Vagina (tissue), 2 donors: ENCODE measurements around the gene ZNF664. TPM values are rescaled to one million over a fixed set of nuclear protein-coding genes. Genes with fewer than 3 reads are reported as not detected.

Experiments used
- DNase-seq, 2 donors: peaks; one replicate each; pipeline ENCODE4 v3.0.0-alpha.2; 2017; ENCODE audit errors: extremely low spot score in 2 of 2
- H3K27ac ChIP-seq: fragments of 200-600 bp; sonication (generic); one replicate; pipeline ENCODE4 v1.5.1; 2019
- H3K27me3 ChIP-seq: fragments of 200-600 bp; sonication (generic); one replicate; pipeline ENCODE4 v1.5.1; 2019
- H3K36me3 ChIP-seq, 2 donors: fragments of 200-600 bp; sonication (generic); one replicate each; pipeline ENCODE4 v1.5.1; 2017 to 2019
- H3K4me1 ChIP-seq: fragments of 200-600 bp; sonication (generic); one replicate; pipeline ENCODE4 v1.5.1; 2019
- H3K4me3 ChIP-seq, 2 donors: fragments of 200-600 bp; sonication (generic); 1 replicate in 1 of 2; 2 replicates in 1 of 2; pipeline ENCODE4 v1.5.1; 2016 to 2019
- H3K9me3 ChIP-seq: fragments of 200-600 bp; sonication (generic); one replicate; pipeline ENCODE4 v1.5.1; 2019
- POLR2A ChIP-seq, 2 donors: fragments of 450-650 bp; IDR thresholded peaks; one replicate each; pipeline ENCODE4 v1.6.1; 2017; ENCODE audit warnings: antibody characterized with exemption in 2 of 2, mild to moderate bottlenecking in 2 of 2, moderate library complexity in 2 of 2
- POLR2AphosphoS5 ChIP-seq, 2 donors: sonication (generic); formaldehyde crosslinking; IDR thresholded peaks; one replicate each; pipeline ENCODE4 v1.9.0; 2017; ENCODE audit warnings: antibody characterized with exemption in 2 of 2, mild to moderate bottlenecking in 2 of 2, low read depth in 1 of 2; ENCODE audit not compliant: insufficient read depth in 1 of 2
- intact Hi-C: fragments of 100-400 bp; cut with DNase I; formaldehyde crosslinking; loops from one replicate; pipeline ENCODE4 v1.15.1; 2023
- total RNA-seq: library from RNA; depleted of rRNA; stranded (reverse); fragments of >200 nt; gene quantifications from one replicate; pipeline ENCODE4 v1.2.3, GENCODE V29; 2016
- TF ChIP-seq, protein P1 (sequence below), 3 experiments: fragments of 450-650 bp in 2 of 3; fragments of 200-600 bp in 1 of 3; sonication (generic) in 1 of 3; IDR thresholded peaks; one replicate each; pipeline ENCODE4 v1.5.1; 2017 to 2019; ENCODE audit warnings: antibody characterized with exemption in 3 of 3, mild to moderate bottlenecking in 2 of 3, moderate library complexity in 2 of 3

Gene ZNF664
- total RNA-seq, 1 donor from 2014 or later = 40.5 TPM

DNA sequence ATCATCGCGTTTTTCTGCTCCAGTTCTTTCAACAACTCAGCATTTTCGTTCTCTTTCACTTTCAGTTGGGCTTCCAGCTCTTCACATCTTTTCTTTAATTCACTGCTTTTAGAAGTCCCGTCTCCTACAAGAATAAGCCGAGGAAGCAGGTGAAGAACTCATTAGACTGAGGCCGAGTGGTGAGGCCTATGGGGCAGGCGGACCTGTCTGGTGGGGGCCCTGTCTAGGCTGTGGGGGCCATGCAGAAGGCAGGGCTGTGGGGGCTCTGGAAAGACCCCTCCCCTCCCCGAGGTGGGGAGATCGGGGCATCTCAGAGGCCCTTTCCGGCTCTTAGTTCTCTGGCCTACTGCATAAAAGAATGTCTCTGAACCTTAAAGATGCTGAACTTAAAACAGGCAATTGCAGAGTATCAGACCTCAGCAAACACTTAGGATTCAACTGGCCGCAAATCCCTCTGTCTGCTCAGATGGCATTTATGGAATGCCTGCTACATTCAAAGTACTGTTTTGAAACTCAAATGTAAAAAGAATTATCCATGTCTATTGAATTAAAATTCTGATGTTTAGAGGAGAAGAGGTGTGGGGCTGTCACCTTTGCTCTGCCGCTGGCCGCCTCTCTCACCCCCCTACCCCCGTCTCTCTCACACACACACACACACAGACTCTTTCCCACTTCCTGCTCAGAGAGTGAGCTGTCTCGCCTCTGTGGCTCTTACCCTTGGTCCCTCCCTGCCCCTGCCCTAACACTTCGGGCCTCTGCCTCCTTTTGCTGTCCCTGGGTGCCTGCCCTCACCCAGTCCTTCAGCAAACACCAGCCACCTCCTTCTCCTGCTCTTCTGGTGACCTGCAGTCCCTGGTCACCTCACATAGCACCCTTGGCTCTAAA lies 35.1 kb upstream of the ZNF664 start:
- intact Hi-C loops = no loop called here
- Histone ChIP-seq H3K9me3 (no peaks in the 10 kb centered on the region), H3K27ac (no peak overlapping the region), H3K4me3 (no peak overlapping the region), H3K4me1 (no peaks in the 10 kb centered on the region), H3K27me3 (no peaks in the 10 kb centered on the region), H3K36me3 (peaks cover 0 to 41% of the 10 kb centered on the region in 2 donors)
- no peak for DNase-seq
- TF ChIP-seq POLR2A (IDR thresholded peaks at IDR 0.05) (no peak), POLR2AphosphoS5 (IDR thresholded peaks at IDR 0.05; ENCODE audit: insufficient read depth in 1 of 2, low read depth in 1 of 2) (no peak)
- TF ChIP-seq, protein P1, sequence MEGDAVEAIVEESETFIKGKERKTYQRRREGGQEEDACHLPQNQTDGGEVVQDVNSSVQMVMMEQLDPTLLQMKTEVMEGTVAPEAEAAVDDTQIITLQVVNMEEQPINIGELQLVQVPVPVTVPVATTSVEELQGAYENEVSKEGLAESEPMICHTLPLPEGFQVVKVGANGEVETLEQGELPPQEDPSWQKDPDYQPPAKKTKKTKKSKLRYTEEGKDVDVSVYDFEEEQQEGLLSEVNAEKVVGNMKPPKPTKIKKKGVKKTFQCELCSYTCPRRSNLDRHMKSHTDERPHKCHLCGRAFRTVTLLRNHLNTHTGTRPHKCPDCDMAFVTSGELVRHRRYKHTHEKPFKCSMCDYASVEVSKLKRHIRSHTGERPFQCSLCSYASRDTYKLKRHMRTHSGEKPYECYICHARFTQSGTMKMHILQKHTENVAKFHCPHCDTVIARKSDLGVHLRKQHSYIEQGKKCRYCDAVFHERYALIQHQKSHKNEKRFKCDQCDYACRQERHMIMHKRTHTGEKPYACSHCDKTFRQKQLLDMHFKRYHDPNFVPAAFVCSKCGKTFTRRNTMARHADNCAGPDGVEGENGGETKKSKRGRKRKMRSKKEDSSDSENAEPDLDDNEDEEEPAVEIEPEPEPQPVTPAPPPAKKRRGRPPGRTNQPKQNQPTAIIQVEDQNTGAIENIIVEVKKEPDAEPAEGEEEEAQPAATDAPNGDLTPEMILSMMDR (IDR thresholded peaks at IDR 0.05) = no peak

DNA sequence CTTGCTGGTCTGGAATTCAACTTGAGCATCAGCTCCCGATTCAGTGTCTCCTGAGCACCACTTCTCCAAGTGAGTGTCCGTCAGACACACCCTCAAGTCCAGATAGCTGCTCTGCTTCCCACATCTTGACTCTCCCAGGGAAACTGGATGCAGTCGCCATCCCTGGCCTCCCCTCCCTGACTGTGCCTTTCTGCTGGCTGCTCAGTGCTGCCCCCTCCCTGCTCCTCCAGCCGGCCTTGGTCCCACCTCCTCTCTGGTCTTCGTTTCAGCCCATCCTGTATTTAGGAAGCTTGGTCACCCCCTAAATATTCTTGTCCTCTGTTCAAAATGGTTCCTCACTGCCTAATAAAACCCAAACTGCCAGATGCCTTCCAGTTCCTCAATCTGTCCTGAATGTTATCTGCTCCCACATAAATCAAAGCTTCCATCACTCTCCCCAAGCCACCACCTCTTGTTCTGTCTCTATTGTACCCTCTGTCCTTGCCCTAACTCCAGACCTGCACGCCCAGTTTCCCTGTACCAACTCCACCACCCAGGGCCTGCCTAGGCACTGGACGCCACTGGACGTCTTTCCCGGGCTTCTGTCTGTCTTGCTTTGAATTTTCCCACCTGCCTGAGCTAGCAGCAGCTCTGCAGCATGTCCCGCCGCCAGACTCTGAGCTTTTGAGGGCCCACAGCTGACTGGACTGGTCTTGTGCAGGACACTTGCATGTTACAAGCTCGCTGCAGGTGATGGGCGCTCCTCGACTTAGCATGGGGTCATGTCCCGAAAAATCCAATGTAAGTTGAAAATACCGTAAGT lies 34.1 kb upstream of the ZNF664 start:
- TF ChIP-seq POLR2AphosphoS5 (IDR thresholded peaks at IDR 0.05; ENCODE audit: insufficient read depth in 1 of 2, low read depth in 1 of 2) (no peak), POLR2A (IDR thresholded peaks at IDR 0.05) (no peak)
- TF ChIP-seq, protein P1 (IDR thresholded peaks at IDR 0.05) = no peak
- intact Hi-C loops = no loop called here
- Histone ChIP-seq H3K36me3 (peaks cover 0 to 47% of the 10 kb centered on the region in 2 donors), H3K4me1 (no peaks in the 10 kb centered on the region), H3K4me3 (no peak overlapping the region), H3K27ac (no peak overlapping the region), H3K9me3 (no peaks in the 10 kb centered on the region), H3K27me3 (no peaks in the 10 kb centered on the region)
- DNase-seq = no peak

DNA sequence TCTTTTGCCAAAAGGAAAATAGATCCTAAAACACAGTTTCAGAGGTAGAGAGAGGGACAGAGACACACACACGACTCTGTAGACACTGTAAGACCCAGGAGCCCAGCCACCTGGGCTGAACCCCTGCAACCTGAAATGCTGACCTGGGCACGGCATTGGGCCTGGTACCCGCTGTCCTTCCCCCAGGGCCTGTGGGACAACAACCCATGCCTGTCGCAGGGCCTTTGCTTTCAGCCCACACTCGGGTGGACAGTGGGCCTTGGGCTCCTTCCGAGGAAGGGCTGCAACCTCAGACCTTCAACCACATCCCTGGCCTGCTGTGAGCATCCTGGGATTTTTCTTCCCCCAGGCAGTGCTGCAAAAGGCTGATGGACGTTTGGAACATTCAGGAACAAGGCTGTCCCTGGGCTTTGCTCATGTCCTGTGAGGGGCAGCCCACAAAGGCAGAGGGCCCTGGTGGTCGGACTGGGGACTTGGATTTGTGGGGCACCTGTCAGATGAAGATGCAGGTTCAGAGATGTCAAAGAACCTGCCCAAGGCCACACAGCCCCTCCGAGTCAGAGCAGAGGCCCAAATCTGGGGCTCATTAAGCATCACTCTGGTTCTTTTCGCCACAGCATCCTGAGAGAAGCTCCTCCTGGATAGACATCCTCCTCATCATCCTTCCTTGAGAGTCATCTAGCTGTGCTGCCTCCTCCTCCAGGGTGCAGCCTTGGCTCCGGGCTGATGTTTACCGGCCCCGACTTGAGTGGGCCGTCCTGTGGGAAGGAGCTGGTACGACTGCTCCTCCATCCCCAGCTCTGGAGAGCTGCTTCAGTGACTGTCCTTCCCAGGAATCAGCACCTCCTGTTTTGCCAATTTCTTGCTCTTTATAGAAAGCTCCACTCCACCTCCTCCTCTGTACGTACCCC lies 33.0 kb upstream of the ZNF664 start:
- Histone ChIP-seq H3K27me3 (no peaks in the 10 kb centered on the region), H3K27ac (no peak overlapping the region), H3K4me1 (no peaks in the 10 kb centered on the region), H3K36me3 (peaks cover 0 to 49% of the 10 kb centered on the region in 2 donors), H3K9me3 (no peaks in the 10 kb centered on the region), H3K4me3 (no peak overlapping the region)
- DNase-seq = no peak
- intact Hi-C loops = no loop called here
- TF ChIP-seq POLR2A (IDR thresholded peaks at IDR 0.05) (no peak), POLR2AphosphoS5 (IDR thresholded peaks at IDR 0.05; ENCODE audit: insufficient read depth in 1 of 2, low read depth in 1 of 2) (no peak)
- TF ChIP-seq, protein P1 (IDR thresholded peaks at IDR 0.05) = no peak

DNA sequence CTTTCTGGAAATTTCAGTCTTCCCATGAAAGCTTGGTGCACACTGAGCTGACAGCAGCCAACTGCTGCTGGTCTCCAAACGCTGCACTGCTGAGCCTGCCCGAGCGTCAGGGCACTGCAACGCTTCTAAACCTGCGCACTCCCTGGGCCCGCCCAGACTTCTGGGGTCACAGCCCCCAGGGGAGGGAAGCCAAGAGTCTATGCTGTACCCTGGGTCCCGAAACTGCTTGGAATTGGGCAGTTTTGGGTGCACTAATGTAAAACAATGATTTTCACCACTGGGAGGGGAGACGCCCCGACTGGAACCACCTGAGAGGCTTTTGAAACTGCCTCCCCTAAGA lies 32.4 kb upstream of the ZNF664 start:
- intact Hi-C loops = no loop called here
- no peak for DNase-seq
- TF ChIP-seq POLR2A (IDR thresholded peaks at IDR 0.05) = no peak
- TF ChIP-seq, protein P1 (IDR thresholded peaks at IDR 0.05) = no peak
- no peak for TF ChIP-seq POLR2AphosphoS5 (IDR thresholded peaks at IDR 0.05; ENCODE audit: insufficient read depth in 1 of 2, low read depth in 1 of 2)
- Histone ChIP-seq H3K27me3 (no peaks in the 10 kb centered on the region), H3K4me3 (no peak overlapping the region), H3K4me1 (no peaks in the 10 kb centered on the region), H3K9me3 (no peaks in the 10 kb centered on the region), H3K36me3 (peaks cover 0 to 55% of the 10 kb centered on the region in 2 donors), H3K27ac (no peak overlapping the region)
